T-helper 1 cell (primary cell): Measurements from ENCODE around the gene TEC.
"Not testable (repeated sequence)": the region's sequence is repeated elsewhere in the genome, so short reads cannot be mapped to it uniquely, and the experiment has no call there.

Experiments
- DNase-seq, 5 donors: peaks; one replicate each; pipeline ENCODE4 v3.0.0-alpha.2; 2012 to 2020

Gene TEC

DNA sequence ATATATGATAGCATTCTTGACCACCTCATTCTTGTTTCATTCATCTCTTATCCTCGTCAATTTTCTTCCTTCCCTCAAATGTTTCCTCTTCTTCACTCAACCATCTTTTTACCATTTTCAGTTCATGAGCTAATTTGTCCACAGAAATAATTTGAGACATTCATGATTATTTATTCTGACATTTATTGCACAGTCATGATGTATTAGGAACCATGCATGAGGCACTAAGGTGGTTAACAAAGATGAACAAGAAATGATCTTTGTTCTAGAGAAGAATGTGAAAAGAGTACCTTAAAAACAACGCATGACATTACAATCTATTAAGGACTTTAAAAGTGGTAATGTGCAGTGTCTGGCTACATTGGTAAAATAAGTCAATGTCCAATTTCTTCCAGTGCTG is 27.9 kb downstream of the TEC start:
- no peak for DNase-seq

DNA sequence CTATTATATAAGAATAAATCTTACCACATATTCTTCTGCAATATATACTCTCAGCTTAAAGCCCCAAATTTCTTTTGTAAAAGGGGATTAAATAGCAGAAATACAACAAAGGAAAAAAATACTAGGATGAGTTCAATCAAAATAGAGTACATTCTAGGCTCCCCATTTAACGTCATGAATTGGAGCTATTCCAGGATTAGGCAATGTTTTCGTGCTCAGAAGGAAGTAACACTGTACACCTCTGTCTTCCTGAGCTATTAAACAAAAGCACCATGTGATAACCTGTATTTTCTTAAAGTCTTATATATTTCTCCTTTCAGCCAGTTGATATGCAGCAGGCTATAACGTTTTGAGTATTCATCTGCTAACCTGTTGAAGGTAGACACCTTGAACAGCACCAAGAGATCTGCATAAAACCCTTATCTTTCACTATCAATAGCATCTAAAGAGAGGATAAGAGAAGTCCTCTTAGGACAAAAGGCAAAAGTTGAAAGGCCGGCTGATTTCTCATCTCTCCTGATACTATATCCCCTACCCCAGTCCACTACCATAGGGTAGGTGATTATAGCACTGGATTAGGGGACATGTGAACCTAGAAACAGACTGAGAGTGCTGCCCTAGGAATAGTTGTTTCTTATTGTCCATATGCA is 31.5 kb downstream of the TEC start:
- no peak for DNase-seq

DNA sequence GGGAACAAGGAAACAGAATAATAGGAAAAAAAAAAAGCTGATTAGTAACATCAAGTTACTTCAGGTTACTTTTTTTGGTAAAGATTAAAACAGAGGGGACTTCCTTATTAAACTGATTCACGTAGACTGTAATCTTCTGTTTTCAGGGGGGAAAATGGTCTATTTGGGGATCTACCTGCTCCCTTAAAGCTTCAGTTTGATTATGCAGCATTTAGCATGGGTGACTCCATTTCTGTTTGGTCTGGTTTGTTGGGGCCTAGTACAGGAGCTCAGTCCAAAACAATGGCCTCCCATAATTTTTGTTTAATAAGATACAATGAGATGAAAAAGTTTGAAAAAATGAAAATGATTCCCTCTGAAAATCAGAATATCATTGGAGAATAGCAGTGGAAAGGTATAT is 34.6 kb downstream of the TEC start:
- no peak for DNase-seq

DNA sequence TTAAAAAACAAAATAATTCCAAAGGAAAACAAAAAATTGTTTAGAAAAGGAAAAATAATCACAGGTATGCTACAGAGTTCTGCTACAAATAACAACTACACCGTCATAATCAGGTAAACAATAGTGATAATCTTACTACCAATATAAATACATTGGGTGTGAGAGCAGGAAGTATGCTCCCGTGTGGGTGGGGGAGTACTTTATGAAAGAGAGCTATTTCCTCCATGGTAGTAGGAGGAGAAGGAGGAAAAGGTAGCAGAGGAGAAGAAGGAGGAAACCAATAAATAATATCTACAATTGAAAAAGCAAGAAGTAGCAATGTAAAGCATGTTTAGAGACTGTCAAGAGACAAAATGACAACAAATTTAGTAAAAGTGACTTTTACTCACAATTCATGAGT is 35.1 kb downstream of the TEC start:
- no peak for DNase-seq

DNA sequence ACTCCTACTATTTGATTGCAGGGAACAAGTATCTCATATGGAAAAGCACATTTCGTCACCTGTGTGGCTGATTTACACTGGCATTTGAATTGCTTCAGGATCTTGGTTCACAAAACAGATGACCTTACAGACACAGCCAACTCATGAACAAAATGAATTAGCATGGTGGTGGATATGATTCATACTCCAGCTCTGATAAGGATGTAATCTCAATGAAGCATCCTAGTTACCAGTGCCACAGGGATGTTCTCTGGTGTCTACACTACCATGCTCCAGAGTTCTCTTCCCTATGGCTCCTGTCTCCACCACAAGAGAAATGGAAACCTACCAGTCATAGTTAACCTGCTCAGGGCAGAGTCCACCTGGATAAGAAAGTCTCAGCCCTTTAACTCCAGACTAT is 40.7 kb downstream of the TEC start:
- DNase-seq, result no peak

DNA sequence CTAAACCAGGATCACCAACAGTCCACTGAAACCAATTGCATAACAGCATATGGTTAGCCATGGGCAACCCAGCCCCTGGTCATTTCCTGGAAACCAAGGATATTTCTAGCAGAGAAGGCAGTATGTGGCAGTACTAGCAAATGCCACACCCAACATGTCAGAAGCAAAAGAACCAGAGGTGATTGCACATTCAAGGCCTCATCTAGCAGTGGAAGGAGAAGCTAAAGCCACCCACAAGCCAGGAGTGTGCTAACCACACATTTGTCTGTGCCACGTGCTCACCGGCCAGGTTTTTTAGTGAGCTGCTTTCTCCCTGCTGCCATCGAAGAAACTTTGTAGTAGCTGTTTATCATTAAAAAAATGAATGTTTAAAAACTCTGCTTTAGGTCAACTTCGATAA is 42.0 kb downstream of the TEC start:
- DNase-seq, result no peak

DNA sequence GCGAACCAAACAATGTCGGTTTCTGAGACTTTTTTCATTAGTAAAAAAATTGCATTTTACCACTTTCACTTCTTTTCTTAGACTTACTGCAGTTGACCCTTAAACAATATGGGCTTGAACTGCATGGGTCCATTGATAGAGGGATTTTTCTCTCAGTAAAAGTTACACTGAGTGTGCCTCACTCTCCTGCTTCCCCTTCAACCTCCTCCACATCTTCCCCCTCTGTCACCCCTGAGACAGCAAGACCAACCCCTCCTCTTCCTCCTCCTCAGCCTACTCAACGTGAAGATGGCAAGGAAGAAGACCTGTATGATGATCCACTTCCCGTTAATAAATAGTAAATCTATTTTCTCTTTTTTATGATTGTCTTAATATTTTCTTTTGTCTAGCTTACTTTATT is 43.4 kb downstream of the TEC start:
- DNase-seq, result no peak

DNA sequence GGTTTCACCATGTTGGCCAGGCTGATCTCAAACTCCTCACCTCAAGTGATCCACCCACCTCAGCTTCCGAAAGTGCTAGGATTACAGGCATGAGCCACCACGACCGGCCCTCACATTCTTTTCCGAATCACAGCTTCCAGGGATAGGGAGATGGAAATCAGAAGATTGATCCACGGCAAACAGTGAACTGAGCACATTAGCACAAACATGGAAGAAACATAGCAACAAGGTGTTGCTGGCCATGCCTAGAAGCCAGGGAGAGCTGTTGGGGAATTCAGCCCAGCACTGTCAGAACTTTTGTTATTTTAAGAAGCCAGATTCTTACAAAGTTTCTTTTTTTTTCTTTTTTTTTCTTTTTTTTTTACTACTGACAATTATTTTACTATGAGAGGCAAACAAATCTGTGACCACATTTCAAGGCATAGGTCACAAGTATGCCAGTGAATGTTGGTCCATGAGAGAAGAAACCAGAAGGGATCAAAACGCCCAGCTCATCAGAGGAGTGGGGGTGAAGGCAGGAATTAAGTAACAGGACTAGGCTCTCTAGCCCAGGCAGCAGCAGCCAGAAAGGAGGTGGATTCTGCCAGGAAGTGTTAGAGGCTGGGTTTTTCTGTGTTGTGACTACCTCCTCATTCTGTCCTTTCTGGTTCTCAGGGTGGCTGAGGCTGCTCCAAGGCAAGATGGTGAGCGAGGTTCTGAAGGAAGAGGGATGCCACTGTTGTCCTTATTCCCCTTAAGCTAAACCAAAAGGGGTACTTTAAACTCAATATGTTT is 44.1 kb downstream of the TEC start:
- DNase-seq, result no peak

DNA sequence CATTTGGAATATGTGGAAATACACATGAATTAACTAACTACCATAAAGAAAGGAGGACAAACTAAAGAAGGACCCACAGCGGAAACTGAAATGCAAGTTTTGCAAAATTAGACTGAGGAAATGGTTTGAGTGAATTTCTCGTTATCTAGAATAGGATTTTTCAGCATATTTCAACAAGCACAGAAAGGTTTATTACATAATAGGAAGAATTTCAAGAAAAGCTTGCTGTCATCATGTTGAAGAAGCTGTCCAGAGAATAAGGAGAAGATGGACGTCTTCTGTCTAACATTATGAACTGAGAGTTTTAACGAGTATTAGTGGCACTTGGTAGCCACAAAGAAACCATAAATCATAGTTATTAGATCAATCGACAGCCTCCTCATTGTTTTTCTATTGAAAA is 45.0 kb downstream of the TEC start:
- no peak for DNase-seq

DNA sequence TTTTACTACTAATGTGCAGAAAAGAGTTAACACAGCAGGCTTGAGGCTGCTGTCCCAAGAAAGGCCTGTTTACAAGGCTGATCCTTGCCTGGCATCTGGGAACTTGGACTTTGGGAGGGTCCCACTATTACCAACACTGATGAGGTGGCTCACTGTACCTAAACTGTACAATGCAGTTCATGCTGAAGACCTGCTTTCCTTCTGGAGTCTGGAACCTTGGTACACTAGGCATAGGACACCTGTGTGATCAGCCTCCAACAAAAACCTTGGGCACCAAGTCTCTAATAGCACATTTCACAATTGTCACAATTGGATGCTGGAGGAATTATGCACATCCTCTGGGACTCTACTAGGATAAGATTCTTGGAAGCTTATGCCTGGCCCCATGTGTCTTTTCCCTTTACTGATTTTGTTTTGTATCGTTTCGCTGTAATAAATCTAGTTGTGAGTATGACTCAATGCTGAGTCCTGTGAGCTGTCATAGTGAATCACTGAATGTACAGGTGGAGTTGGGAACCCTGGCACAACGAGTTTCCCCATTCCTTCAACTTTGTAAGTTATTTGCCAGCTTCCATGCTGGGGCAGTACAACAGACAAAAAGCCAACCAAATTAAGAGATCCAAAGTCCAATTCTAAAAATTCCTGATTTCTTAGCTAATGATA is 45.9 kb downstream of the TEC start:
- DNase-seq, result no peak

DNA sequence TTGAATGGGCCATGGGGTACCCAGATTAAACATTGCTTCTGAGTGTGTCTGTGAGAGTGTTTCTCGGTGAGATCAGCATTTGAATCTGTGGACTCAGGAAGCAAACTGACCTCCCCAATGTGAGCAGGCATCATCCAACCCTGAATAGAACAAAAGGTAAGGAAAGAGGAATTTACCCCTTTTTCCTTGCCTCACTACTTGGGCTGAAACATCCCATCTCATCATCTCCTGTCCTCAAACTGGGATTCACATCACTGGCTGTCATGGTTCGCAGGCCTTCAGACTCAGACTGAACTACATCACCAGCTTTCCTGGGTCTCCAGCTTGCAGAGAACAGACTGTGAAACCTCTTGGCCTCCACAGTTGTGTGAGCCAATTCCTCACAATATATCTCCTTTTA is 47.1 kb downstream of the TEC start:
- DNase-seq, result no peak

DNA sequence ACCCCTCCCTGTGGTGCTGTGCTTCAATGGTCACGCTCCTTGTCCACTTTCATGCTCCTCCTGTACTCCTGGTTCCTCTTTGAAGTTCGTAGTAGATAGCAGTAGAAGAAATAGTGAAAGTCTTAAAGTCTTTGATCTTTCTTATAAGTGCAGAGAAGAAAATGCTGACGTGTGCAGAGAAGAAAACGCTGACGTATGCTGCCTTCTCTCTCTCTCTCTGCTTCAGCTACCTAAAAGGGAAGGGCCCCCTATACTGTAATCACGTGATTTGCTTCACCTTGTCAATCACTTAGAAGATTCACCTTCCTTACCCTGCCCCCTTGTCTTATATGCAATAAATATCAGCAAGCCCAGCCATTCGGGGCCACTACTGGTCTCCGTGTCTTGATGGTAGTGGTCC is 50.2 kb downstream of the TEC start:
- DNase-seq, result not testable (repeated sequence)

DNA sequence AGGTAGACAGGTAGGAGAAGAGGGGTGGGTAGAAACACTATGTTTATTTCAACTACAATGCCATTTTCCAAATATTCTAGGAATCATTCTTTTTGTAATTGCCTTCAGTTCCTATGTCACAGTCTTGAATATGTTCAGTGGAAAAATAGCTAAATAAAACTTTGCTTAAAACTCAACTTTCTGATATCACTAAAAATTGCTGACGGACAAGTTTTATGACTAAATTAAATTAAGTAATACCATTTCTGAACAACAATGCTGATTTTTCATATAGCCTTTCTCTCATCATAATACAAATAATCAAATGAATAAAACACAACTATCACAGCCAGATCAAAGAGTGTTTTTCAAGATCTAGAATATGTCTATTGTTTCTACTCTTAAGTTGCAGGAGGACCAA is 53.1 kb downstream of the TEC start:
- no peak for DNase-seq

DNA sequence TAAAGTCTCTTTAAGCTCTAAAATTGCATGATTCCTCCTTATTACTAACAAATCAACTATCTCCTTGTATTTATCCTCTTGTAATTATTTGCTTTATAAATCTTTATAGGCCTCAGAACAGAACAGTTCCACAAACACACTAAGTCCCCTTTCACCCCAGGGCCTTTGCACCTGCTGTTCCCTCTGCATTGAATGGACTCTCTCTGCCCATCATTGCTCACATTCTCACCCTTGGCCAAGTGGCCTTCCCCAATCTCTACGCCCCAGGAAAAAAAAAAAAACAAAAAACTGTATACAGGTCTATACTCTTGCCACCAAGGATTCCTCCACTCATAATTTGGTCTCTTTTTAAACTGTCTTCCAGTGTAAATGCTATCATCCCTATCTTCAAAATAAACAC is 53.7 kb downstream of the TEC start:
- no peak for DNase-seq

DNA sequence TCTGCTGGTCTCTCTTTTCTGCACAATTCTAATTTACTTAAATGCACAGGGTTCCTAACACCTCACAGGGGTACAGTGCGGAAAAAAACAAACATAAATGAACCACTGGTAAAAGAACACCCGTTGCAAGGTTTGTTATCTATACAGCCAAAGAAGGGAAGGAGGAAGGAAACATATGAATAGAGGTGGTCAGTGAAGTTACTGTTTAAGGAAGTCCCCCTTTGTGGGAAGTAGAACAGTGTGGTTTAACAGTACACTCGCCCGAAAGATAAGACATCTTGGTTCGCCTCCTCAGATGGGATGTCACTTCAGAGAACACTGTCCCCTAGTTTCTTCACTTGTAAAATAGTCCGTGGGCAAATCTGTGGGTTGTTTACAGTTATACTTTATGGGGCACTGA is 57.5 kb downstream of the TEC start:
- DNase-seq, result peak in 1 of 5 donors; percentile 4

DNA sequence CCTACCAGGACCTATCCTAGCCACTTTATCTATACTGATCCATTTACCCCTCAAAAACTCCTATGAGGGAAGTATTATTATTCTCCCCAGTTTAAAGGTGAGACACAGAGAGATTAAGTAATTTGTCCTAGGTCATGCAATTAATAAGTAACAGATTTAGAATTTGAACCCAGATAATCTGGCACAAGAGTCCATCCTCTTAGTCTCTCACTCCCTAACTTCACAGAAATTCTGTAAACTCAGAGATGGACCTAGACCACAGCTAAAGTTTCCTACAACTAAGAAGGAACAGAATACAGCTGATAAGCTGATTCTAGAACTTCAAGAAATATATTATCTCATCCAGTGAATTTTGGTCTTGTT is 58.7 kb downstream of the TEC start:
- no peak for DNase-seq

DNA sequence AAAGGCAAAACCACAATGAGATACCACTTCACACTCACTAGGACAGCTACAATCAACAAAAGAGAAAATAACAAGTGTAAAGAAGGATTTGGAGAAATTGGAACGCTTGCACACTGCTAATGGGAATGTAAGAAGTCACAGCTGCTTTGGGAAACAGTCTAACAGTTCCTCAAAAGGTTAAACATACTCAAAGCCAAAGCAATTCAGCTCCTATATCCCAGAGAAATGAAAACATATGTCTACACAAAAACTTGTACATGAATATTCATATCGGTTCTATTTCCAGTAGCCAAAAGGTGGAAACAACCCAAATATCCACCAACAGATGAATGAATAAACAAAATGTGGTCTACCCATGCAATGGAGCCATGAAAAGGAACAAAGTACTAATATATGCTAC is 64.0 kb downstream of the TEC start:
- no peak for DNase-seq

DNA sequence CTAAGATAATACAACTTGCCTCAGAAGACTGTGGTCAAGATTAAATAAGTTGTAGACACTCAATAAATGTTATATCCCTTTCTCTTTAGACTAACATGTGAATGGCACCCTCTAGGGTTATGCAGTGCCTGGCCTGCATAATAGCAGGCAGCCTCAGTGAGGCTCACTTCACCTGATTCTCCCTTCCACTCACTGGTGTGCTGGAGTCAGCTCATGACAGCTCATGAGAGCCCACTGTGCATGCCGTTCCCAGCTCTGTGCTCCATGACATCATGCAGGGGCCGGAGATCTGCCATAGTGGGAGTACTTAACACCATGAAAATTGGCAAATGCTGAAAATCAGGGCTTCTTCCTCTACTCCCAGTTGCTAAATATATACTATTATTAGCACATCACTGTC is 64.5 kb downstream of the TEC start:
- DNase-seq, result no peak

DNA sequence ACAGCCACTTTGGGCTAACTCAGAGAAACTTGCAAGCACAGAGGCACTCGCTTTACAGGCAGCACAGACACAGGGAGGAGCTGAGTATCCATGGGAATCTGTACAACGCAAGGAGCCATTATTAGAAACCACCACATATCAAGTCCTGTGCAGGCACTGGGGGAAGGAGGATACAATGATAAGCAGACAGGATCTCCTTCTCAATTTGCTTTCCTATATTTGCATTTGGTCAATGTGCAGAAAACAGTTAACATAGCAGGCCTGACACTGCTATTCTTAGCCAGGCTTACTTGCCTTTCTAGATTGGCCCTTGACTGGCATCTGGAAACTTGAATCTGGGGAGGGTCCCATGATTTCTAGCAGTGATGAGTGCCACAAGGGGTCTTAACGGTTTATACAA is 65.8 kb downstream of the TEC start:
- no peak for DNase-seq

DNA sequence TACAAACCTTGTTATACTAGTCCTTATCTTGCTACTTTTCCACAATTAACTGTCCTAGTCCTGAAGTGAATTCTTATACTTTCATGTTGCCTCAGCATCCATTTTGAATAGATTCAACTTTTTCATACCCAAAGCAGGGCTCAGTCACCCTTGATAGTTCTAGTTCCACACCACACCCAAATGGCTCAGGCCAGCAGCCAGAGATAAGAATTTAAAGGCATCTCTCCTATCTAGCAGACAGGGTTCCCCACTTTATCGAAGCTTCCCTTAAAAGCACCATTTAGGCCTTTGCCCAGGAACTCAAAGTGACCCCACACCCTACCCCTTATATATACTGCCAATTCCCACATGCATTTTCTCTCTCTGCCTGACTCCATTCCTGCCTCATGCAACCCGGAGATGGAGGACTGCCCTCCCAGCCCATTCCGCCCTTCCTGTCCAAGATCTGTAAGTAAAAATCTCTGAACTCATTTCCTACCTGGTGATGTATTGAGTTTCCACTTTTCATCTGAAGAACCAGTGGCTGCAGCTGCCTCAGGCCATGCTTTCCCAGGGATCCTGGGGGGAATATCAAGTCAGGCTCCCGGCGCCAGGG is 71.9 kb downstream of the TEC start:
- no peak for DNase-seq

DNA sequence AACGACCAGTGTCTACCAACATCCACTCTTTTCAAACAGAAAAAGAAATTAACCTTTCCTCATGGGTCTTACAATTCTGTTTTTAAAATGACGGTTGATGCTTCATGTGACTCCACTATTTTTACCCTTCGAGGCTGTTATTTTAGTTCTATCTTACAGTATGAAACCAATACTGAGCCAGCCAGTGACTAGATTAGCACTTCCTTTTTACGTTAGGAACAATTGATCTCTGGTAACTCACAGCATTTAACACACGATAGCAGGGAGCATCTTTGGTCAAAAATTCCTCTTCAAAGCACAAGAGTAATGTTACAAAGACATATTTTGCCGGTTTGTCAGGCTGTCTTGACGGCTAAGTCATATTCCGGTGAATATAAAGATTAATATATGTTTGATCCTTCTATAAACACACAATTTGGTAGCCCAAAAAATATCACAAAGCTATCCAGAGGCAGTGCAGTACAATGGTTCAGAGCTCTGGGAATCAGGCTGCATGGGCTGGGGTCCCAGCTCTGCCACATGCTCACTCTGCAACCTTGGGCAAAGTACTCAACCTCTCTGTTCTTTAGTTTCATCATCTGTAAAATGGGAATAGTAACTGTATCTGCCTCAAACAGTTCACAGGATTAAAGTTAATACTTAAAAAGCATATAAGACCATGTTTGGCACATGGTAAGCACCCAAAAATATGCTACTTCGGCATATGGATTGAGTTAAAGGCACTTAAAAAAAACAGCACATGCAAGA is 72.7 kb downstream of the TEC start:
- DNase-seq, result no peak

DNA sequence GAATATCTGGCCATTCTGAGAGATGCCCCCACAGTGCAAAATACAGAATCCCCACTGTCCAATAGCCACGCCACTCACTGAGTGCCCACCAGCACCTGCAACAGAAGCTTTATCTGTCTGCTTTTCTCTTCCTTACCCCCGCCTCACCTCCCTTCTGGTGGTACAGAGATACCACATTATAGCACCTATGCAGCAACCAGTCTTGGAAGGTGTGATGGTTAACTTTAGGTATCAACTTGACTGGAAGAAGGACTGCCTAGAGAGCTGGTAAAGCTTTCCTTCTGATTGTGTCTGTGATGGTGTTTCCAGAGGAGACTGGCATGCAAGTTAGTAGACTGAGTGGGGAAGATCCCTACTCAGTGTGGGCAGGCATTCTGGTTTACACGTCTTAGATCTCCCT is 73.8 kb downstream of the TEC start:
- no peak for DNase-seq

DNA sequence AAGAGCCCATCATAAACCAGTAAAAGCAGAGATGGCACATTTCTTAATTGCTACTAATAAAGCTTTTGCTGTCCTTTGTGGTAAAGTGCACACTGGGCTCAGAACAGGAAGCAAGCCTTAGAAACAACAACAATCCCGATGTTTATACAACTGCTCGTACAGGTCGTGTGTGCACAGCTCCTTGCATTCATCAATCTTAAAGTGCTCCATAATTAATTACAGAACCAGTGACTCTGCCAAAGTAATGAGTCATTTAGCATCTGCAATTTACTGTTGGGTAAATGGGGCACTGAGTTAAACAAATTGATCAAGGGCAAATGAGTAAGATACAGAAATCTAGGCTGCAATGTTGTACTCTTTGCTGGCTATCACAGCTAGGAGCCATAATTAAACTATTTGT is 74.3 kb downstream of the TEC start:
- DNase-seq, result no peak
